Right hindlimb (tissue), 1 donor: ENCODE measurements around the gene ASPDH.

Source experiments
- DNase-seq: peaks from one replicate; pipeline ENCODE4 v3.0.0-alpha.2; 2018

Gene ASPDH

GRCh38 chr19:50513746-50514345 is at the start of gene ASPDH:
ASPDH (minus strand) TSS chr19:50513913; CDS start chr19:50513823, 90 bp downstream.
- no peak for DNase-seq

GRCh38 chr19:50562996-50563395 is 49.3 kb upstream of the ASPDH start:
- DNase-seq = no peak

GRCh38 chr19:50562329-50562728 is 48.6 kb upstream of the ASPDH start:
- no peak for DNase-seq

- no peak for DNase-seq
These were observed 45.9 kb upstream of the ASPDH start for GRCh38 chr19:50559636-50560035.

GRCh38 chr19:50558449-50558848 is 44.7 kb upstream of the ASPDH start:
- no peak for DNase-seq

- no peak for DNase-seq
These were observed 44.3 kb upstream of the ASPDH start for GRCh38 chr19:50558039-50558438.

GRCh38 chr19:50557009-50557613 is 43.4 kb upstream of the ASPDH start:
- DNase-seq = no peak

- DNase-seq = peak; percentile 86
These were observed 42.7 kb upstream of the ASPDH start for GRCh38 chr19:50556282-50557008.

- no peak for DNase-seq
These were observed 42.0 kb upstream of the ASPDH start for GRCh38 chr19:50555450-50556281.

GRCh38 chr19:50555033-50555432 is 41.3 kb upstream of the ASPDH start:
- DNase-seq = no peak

- DNase-seq = no peak
These were observed 40.5 kb upstream of the ASPDH start for GRCh38 chr19:50554212-50554611.

GRCh38 chr19:50553134-50553703 is 39.5 kb upstream of the ASPDH start:
- DNase-seq = no peak

- DNase-seq = no peak
These were observed 38.8 kb upstream of the ASPDH start for GRCh38 chr19:50552540-50552939.

- no peak for DNase-seq
These were observed 38.0 kb upstream of the ASPDH start for GRCh38 chr19:50551715-50552187.

- no peak for DNase-seq
These were observed 37.5 kb upstream of the ASPDH start for GRCh38 chr19:50551034-50551714.

- no peak for DNase-seq
These were observed 36.9 kb upstream of the ASPDH start for GRCh38 chr19:50550594-50550966.

- no peak for DNase-seq
These were observed 36.3 kb upstream of the ASPDH start for GRCh38 chr19:50549927-50550593.

GRCh38 chr19:50549059-50549926 is 35.6 kb upstream of the ASPDH start:
- no peak for DNase-seq

GRCh38 chr19:50548191-50549058 is 34.7 kb upstream of the ASPDH start:
- no peak for DNase-seq
